Testis (tissue), 2 donors: Measurements from ENCODE around the gene PLCL1.

ENCODE experiments used
- POLR2A ChIP-seq: fragments of 450-650 bp; IDR thresholded peaks from one replicate; pipeline ENCODE4 v1.6.1; 2017; ENCODE audit warnings: antibody characterized with exemption, mild to moderate bottlenecking, moderate library complexity
- TF ChIP-seq, protein P1 (sequence below), 3 experiments: fragments of 450-650 bp in 2 of 3; fragments of 200-600 bp in 1 of 3; sonication (generic) in 1 of 3; IDR thresholded peaks; one replicate each; pipeline ENCODE4 v1.5.1; 2016 to 2019; ENCODE audit warnings: antibody characterized with exemption in 3 of 3, mild to moderate bottlenecking in 2 of 3, moderate library complexity in 1 of 3

GRCh38 chr2:197929008-197929885, 124.9 kb downstream of the PLCL1 start:
- TF ChIP-seq, protein P1, sequence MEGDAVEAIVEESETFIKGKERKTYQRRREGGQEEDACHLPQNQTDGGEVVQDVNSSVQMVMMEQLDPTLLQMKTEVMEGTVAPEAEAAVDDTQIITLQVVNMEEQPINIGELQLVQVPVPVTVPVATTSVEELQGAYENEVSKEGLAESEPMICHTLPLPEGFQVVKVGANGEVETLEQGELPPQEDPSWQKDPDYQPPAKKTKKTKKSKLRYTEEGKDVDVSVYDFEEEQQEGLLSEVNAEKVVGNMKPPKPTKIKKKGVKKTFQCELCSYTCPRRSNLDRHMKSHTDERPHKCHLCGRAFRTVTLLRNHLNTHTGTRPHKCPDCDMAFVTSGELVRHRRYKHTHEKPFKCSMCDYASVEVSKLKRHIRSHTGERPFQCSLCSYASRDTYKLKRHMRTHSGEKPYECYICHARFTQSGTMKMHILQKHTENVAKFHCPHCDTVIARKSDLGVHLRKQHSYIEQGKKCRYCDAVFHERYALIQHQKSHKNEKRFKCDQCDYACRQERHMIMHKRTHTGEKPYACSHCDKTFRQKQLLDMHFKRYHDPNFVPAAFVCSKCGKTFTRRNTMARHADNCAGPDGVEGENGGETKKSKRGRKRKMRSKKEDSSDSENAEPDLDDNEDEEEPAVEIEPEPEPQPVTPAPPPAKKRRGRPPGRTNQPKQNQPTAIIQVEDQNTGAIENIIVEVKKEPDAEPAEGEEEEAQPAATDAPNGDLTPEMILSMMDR (IDR thresholded peaks at IDR 0.05), result no peak
- no peak for TF ChIP-seq POLR2A
